Right forelimb (tissue), 1 donor: Measurements from ENCODE around the gene GGACT.
"Not testable (repeated sequence)": the region's sequence is repeated elsewhere in the genome, so short reads cannot be mapped to it uniquely, and the experiment has no call there.

Experiments
- DNase-seq: peaks from one replicate; pipeline ENCODE4 v3.0.0-alpha.2; 2018

Gene GGACT

GRCh38 chr13:100588331-100589177 is at the start of gene GGACT:
GGACT (minus strand) TSS chr13:100588789; CDS start chr13:100532591, 56,198 bp downstream.
- peak; percentile 83 for DNase-seq

- no peak for DNase-seq
These were observed 49.2 kb upstream of the GGACT start for GRCh38 chr13:100637796-100638195.

- no peak for DNase-seq
These were observed 48.8 kb upstream of the GGACT start for GRCh38 chr13:100637380-100637779.

- DNase-seq = no peak
These were observed 47.9 kb upstream of the GGACT start for GRCh38 chr13:100636441-100636840.

- no peak for DNase-seq
These were observed 47.4 kb upstream of the GGACT start for GRCh38 chr13:100636004-100636403.

- no peak for DNase-seq
These were observed 46.1 kb upstream of the GGACT start for GRCh38 chr13:100634696-100635095.

- DNase-seq = no peak
These were observed 44.9 kb upstream of the GGACT start for GRCh38 chr13:100633461-100633860.

GRCh38 chr13:100630555-100630954 is 42.0 kb upstream of the GGACT start:
- DNase-seq = no peak

GRCh38 chr13:100627120-100627519 is 38.5 kb upstream of the GGACT start:
- no peak for DNase-seq

GRCh38 chr13:100625447-100625846 is 36.9 kb upstream of the GGACT start:
- DNase-seq = no peak

- DNase-seq = no peak
These were observed 32.2 kb upstream of the GGACT start for GRCh38 chr13:100620792-100621191.

GRCh38 chr13:100619940-100620339 is 31.4 kb upstream of the GGACT start:
- no peak for DNase-seq

GRCh38 chr13:100618897-100619296 is 30.3 kb upstream of the GGACT start:
- not testable (repeated sequence) for DNase-seq

- no peak for DNase-seq
These were observed 24.4 kb upstream of the GGACT start for GRCh38 chr13:100613031-100613430.

GRCh38 chr13:100611678-100612492 is 23.3 kb upstream of the GGACT start:
- DNase-seq = no peak

- no peak for DNase-seq
These were observed 22.1 kb upstream of the GGACT start for GRCh38 chr13:100610391-100611347.

GRCh38 chr13:100608906-100609305 is 20.3 kb upstream of the GGACT start:
- DNase-seq = no peak

- no peak for DNase-seq
These were observed 19.9 kb upstream of the GGACT start for GRCh38 chr13:100608489-100608888.

GRCh38 chr13:100604918-100605710 is 16.5 kb upstream of the GGACT start:
- no peak for DNase-seq

GRCh38 chr13:100602493-100603111 is 14.0 kb upstream of the GGACT start:
- no peak for DNase-seq

GRCh38 chr13:100601716-100602115 is 13.1 kb upstream of the GGACT start:
- no peak for DNase-seq
